Neural cell (in vitro differentiated cells): ENCODE measurements around the gene TADA2B. TPM values are rescaled to one million over a fixed set of nuclear protein-coding genes. Genes with fewer than 3 reads are reported as not detected.

ENCODE experiments used
- H2AFZ ChIP-seq: fragments of 200-600, 300-800 bp; sonication (generic), shearing (Covaris generic); 2 replicates; pipeline ENCODE4 v1.6.0; 2014; ENCODE audit warnings: low read depth, mild to moderate bottlenecking, antibody characterized with exemption, low read length, moderate library complexity
- H3F3A ChIP-seq: fragments of 200-600 bp; shearing (Covaris generic); 2 replicates; pipeline ENCODE4 v1.6.1; 2016; ENCODE audit warnings: mild to moderate bottlenecking, moderate library complexity, mixed read lengths, antibody characterized with exemption, low read length; ENCODE audit not compliant: insufficient read depth, poor library complexity, severe bottlenecking
- H3K27ac ChIP-seq: fragments of 200-600, 300-800 bp; sonication (generic), shearing (Covaris generic); 2 replicates; pipeline ENCODE4 v1.5.1; 2014; ENCODE audit warnings: mild to moderate bottlenecking, low read length, moderate library complexity
- H3K27me3 ChIP-seq: fragments of 300-800, 200-600 bp; sonication (generic), shearing (Covaris generic); 2 replicates; pipeline ENCODE4 v1.6.0; 2014; ENCODE audit warnings: mild to moderate bottlenecking, low read depth, low read length, moderate library complexity; ENCODE audit not compliant: insufficient read depth
- H3K36me3 ChIP-seq: fragments of 300-800, 200-600 bp; sonication (generic), shearing (Covaris generic); 2 replicates; pipeline ENCODE4 v1.5.1; 2014; ENCODE audit warnings: mild to moderate bottlenecking, antibody characterized with exemption, low read length, moderate library complexity; ENCODE audit not compliant: insufficient read depth
- H3K4me2 ChIP-seq: fragments of 300-800, 200-600 bp; sonication (generic), shearing (Covaris generic); 2 replicates; pipeline ENCODE4 v1.6.0; 2014; ENCODE audit warnings: mild to moderate bottlenecking, low read length
- H3K4me3 ChIP-seq: fragments of 300-800, 200-600 bp; sonication (generic), shearing (Covaris generic); 2 replicates; pipeline ENCODE4 v1.5.1; 2014; ENCODE audit warnings: mild to moderate bottlenecking, low read length, moderate library complexity
- H3K79me2 ChIP-seq: fragments of 200-600 bp; shearing (Covaris generic); replicated peaks from 2 replicates; pipeline ENCODE4 v1.6.0; 2014; ENCODE audit warnings: mild to moderate bottlenecking, low read length, moderate library complexity; ENCODE audit not compliant: insufficient read depth
- H3K9ac ChIP-seq: fragments of 300-800, 200-600 bp; sonication (generic), shearing (Covaris generic); 2 replicates; pipeline ENCODE4 v1.6.1; 2016; ENCODE audit warnings: mild to moderate bottlenecking, low read length, mixed read lengths
- H3K9me2 ChIP-seq: fragments of 200-600 bp; shearing (Covaris generic); 2 replicates; pipeline ENCODE4 v1.6.1; 2016; ENCODE audit warnings: mild to moderate bottlenecking, low read length, mixed read lengths; ENCODE audit not compliant: insufficient read depth
- H3K9me3 ChIP-seq: fragments of 200-600, 300-800 bp; sonication (generic), shearing (Covaris generic); 2 replicates; pipeline ENCODE4 v1.6.1; 2016; ENCODE audit warnings: mild to moderate bottlenecking, mixed run types, low read length, moderate library complexity, mixed read lengths
- H4K20me1 ChIP-seq: fragments of 200-600 bp; shearing (Covaris generic); 2 replicates; pipeline ENCODE4 v1.6.1; 2016; ENCODE audit warnings: mild to moderate bottlenecking, mixed run types; ENCODE audit not compliant: insufficient read depth
- CTCF ChIP-seq: fragments of 450-650 bp; IDR thresholded peaks from 2 replicates; pipeline ENCODE4 v1.5.1; 2014; ENCODE audit warnings: antibody characterized with exemption, mild to moderate bottlenecking, moderate library complexity; ENCODE audit not compliant: poor library complexity, severe bottlenecking
- EP300 ChIP-seq: fragments of 450-650 bp; conservative IDR thresholded peaks from 2 replicates; pipeline ENCODE4 v1.6.1; 2014; ENCODE audit warnings: antibody characterized with exemption, mild to moderate bottlenecking, moderate library complexity; ENCODE audit not compliant: poor library complexity, severe bottlenecking
- EZH2 ChIP-seq: fragments of 200-600, 300-800 bp; shearing (Covaris generic), sonication (generic); IDR thresholded peaks from 2 replicates; pipeline ENCODE4 v1.6.1; 2014; ENCODE audit warnings: antibody characterized with exemption, low read length, borderline replicate concordance, mild to moderate bottlenecking; ENCODE audit not compliant: insufficient read depth, poor library complexity, severe bottlenecking
- MXI1 ChIP-seq: fragments of 450-650 bp; conservative IDR thresholded peaks from 2 replicates; pipeline ENCODE4 v1.6.1; 2014; ENCODE audit warnings: antibody characterized with exemption, mild to moderate bottlenecking; ENCODE audit not compliant: poor library complexity, severe bottlenecking
- POLR2AphosphoS5 ChIP-seq: IDR thresholded peaks from 2 replicates; pipeline ENCODE4 v1.6.1; 2012
- RAD21 ChIP-seq: fragments of 450-650 bp; conservative IDR thresholded peaks from 2 replicates; pipeline ENCODE4 v1.6.1; 2014; ENCODE audit warnings: antibody characterized with exemption, mild to moderate bottlenecking, moderate library complexity
- REST ChIP-seq: IDR thresholded peaks from 2 replicates; pipeline ENCODE4 v1.6.1; 2012; ENCODE audit warnings: borderline replicate concordance
- SMC3 ChIP-seq: fragments of 450-650 bp; conservative IDR thresholded peaks from 2 replicates; pipeline ENCODE4 v1.6.1; 2014; ENCODE audit warnings: antibody characterized with exemption, mild to moderate bottlenecking, moderate library complexity; ENCODE audit not compliant: poor library complexity
- TAF1 ChIP-seq: IDR thresholded peaks from 2 replicates; pipeline ENCODE4 v1.6.1; 2012; ENCODE audit warnings: low read depth
- polyA plus RNA-seq: library from polyadenylated mRNA; depleted of rRNA; stranded (reverse); fragments of >200 nt; gene quantifications from 2 replicates; pipeline ENCODE4 v1.2.3, GENCODE V29; 2014

TADA2B gene
- polyA plus RNA-seq, 1 donor from 2014 or later, result 13.9 TPM

- Histone ChIP-seq H3K27me3 (no peaks in the 10 kb centered on the region), H3K9ac (no peak overlapping the region), H3K4me2 (no peak overlapping the region), H3K27ac (no peak overlapping the region), H3K79me2 (peaks cover 12% of the 10 kb centered on the region), H3K9me2 (no peaks in the 10 kb centered on the region), H3K9me3 (no peaks in the 10 kb centered on the region), H3K36me3 (peaks cover 11% of the 10 kb centered on the region), H3F3A (no peaks in the 10 kb centered on the region), H2AFZ (no peak overlapping the region), H4K20me1 (no peaks in the 10 kb centered on the region), H3K4me3 (no peak overlapping the region)
- no peak for TF ChIP-seq TAF1
- no peak for TF ChIP-seq EP300
- no peak for TF ChIP-seq RAD21
- TF ChIP-seq REST, result no peak
- TF ChIP-seq EZH2, result no peak
- no peak for TF ChIP-seq CTCF
- no peak for TF ChIP-seq POLR2AphosphoS5
- TF ChIP-seq SMC3, result no peak
- no peak for TF ChIP-seq MXI1
These were observed 8.7 kb downstream of the TADA2B start for GRCh38 chr4:7051905-7052304.

DNA sequence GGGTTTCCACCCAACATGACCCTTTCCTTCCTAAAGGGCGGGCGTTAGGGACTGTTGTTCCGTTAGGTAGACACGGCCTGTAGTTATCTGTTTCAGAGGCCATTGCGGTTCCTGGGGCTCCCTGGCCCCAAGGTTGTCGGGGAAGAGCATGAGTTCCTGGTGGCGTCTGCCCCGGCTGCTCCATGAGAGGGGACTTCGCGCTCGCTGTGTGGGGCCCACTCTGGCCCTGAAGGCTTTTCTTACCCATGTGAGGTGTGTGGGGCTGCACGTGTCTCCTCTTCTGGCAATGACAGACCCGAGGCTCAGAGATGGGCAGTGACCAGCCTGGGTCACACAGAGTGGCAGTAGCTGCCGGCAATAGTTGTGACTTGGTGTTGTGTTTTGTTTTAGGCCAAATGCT is 9.1 kb downstream of the TADA2B start:
- H3K79me2 ChIP-seq, result peaks cover 8% of the 10 kb centered on the region
- no peaks in the 10 kb centered on the region for H3F3A ChIP-seq
- H3K9me2 ChIP-seq, result no peaks in the 10 kb centered on the region
- H3K27ac ChIP-seq, result no peak overlapping the region
- peaks cover 11% of the 10 kb centered on the region for H3K36me3 ChIP-seq
- H3K27me3 ChIP-seq, result no peaks in the 10 kb centered on the region
- no peak overlapping the region for H3K4me2 ChIP-seq
- TF ChIP-seq REST (no peak), SMC3 (no peak), EZH2 (no peak), POLR2AphosphoS5 (no peak), EP300 (no peak), TAF1 (no peak), RAD21 (no peak), MXI1 (no peak), CTCF (no peak)
- H4K20me1 ChIP-seq, result no peaks in the 10 kb centered on the region
- H2AFZ ChIP-seq, result no peak overlapping the region
- H3K9ac ChIP-seq, result no peak overlapping the region
- H3K4me3 ChIP-seq, result no peak overlapping the region
- no peaks in the 10 kb centered on the region for H3K9me3 ChIP-seq
